Astrocyte (in vitro differentiated cells and primary cell): ENCODE measurements around the gene ABCC10. TPM values are rescaled to one million over a fixed set of nuclear protein-coding genes. Genes with fewer than 3 reads are reported as not detected.

Source experiments
- DNase-seq: peaks from one replicate; pipeline ENCODE4 v3.0.0-alpha.2; 2010; ENCODE audit warnings: low read depth
- FAIRE-seq: peaks from 2 replicates; lab custom pipeline; 2011; peaks lifted over from hg19 to GRCh38; lab: Jason Lieb, UNC
- H2AFZ ChIP-seq: 2 replicates; pipeline ENCODE4 v1.6.0; 2012; ENCODE audit warnings: low read depth, low read length, inconsistent platforms
- H3K27ac ChIP-seq: 2 replicates; pipeline ENCODE4 v1.5.1; 2011; ENCODE audit warnings: low read depth, low read length, inconsistent platforms
- H3K27me3 ChIP-seq: 2 replicates; pipeline ENCODE4 v1.6.0; 2011; ENCODE audit warnings: low read length, inconsistent platforms; ENCODE audit not compliant: insufficient read depth
- H3K36me3 ChIP-seq: 2 replicates; pipeline ENCODE4 v1.5.1; 2011; ENCODE audit warnings: low read length, inconsistent platforms; ENCODE audit not compliant: insufficient read depth
- H3K4me1 ChIP-seq: 2 replicates; pipeline ENCODE4 v1.5.1; 2011; ENCODE audit warnings: low read length, inconsistent platforms; ENCODE audit not compliant: insufficient read depth
- H3K4me2 ChIP-seq: 2 replicates; pipeline ENCODE4 v1.6.0; 2012; ENCODE audit warnings: low read length, inconsistent platforms
- H3K4me3 ChIP-seq: 2 replicates; pipeline ENCODE4 v1.5.1; 2011; ENCODE audit warnings: low read depth, mild to moderate bottlenecking, low read length, inconsistent platforms; ENCODE audit not compliant: insufficient read depth
- H3K79me2 ChIP-seq: 2 replicates; pipeline ENCODE4 v1.6.0; 2012; ENCODE audit warnings: mild to moderate bottlenecking, low read length, inconsistent platforms; ENCODE audit not compliant: insufficient read depth
- H3K9ac ChIP-seq: 2 replicates; pipeline ENCODE4 v1.6.0; 2012; ENCODE audit warnings: mild to moderate bottlenecking, low read length, inconsistent platforms
- H3K9me3 ChIP-seq: 2 replicates; pipeline ENCODE4 v1.5.1; 2012; ENCODE audit warnings: low read depth, mild to moderate bottlenecking, low read length, inconsistent platforms; ENCODE audit not compliant: insufficient read depth
- H4K20me1 ChIP-seq: 2 replicates; pipeline ENCODE4 v1.6.0; 2012; ENCODE audit warnings: low read length, inconsistent platforms; ENCODE audit not compliant: insufficient read depth
- H3K27ac Mint-ChIP-seq: one replicate; pipeline ENCODE4 v1.8.0; 2021; ENCODE audit warnings: mild to moderate bottlenecking, mixed read lengths; ENCODE audit not compliant: unreplicated experiment
- H3K27me3 Mint-ChIP-seq: one replicate; pipeline ENCODE4 v1.8.0; 2021; ENCODE audit warnings: low read depth, mixed read lengths; ENCODE audit not compliant: unreplicated experiment
- H3K36me3 Mint-ChIP-seq: one replicate; pipeline ENCODE4 v1.8.0; 2021; ENCODE audit warnings: low read depth, mixed read lengths; ENCODE audit not compliant: unreplicated experiment
- H3K4me1 Mint-ChIP-seq: one replicate; pipeline ENCODE4 v1.8.0; 2021; ENCODE audit warnings: low read depth, mixed read lengths; ENCODE audit not compliant: unreplicated experiment
- H3K4me3 Mint-ChIP-seq: one replicate; pipeline ENCODE4 v1.8.0; 2021; ENCODE audit warnings: mild to moderate bottlenecking, moderate library complexity, mixed read lengths; ENCODE audit not compliant: unreplicated experiment
- H3K9me3 Mint-ChIP-seq: one replicate; pipeline ENCODE4 v1.8.0; 2021; ENCODE audit warnings: mild to moderate bottlenecking, mixed read lengths; ENCODE audit not compliant: unreplicated experiment
- CTCF ChIP-seq: IDR thresholded peaks from 2 replicates; pipeline ENCODE4 v1.5.1; 2011; ENCODE audit warnings: low read depth, mild to moderate bottlenecking, inconsistent platforms, low read length, moderate library complexity; ENCODE audit not compliant: insufficient read depth
- EZH2 ChIP-seq: IDR thresholded peaks from 2 replicates; pipeline ENCODE4 v1.6.1; 2012; ENCODE audit warnings: mild to moderate bottlenecking, low read length, inconsistent platforms; ENCODE audit not compliant: insufficient read depth
- total RNA-seq: library from RNA; stranded (reverse); gene quantifications from 2 replicates; pipeline ENCODE4 v1.2.1, GENCODE V29; 2021

The ABCC10 gene
- total RNA-seq, 1 donor from 2014 or later = 37.2 TPM

DNA sequence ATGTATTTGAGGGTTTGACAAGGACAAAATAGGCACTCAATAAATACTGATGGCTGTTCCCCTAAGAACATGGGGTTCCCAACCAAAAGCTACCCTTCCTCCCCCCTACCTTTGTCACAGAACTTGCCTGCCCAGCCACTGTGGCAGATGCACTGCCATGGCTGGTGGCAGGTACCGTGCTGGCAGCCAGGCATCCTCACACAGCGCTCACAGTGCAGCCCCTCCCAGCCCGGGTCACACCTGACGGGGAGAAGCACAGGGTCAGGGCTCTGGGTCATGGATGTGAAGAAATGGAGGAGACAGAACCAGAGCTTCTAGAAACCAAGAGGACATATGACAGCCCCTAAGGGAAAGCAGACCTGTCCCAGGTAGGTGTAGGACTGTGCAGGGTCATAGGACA is 25.6 kb downstream of the ABCC10 start:
- Histone ChIP-seq H4K20me1 (peaks cover 12% of the 10 kb centered on the region), H3K9ac (no peak overlapping the region), H3K27ac (no peak overlapping the region), H3K36me3 (peaks cover 2% of the 10 kb centered on the region), H3K9me3 (peaks cover 2% of the 10 kb centered on the region), H2AFZ (no peak overlapping the region), H3K4me1 (no peaks in the 10 kb centered on the region), H3K4me3 (no peak overlapping the region), H3K79me2 (no peaks in the 10 kb centered on the region), H3K27me3 (peaks cover 14% of the 10 kb centered on the region), H3K4me2 (no peak overlapping the region)
- TF ChIP-seq EZH2 = no peak
- no peak for TF ChIP-seq CTCF
- FAIRE-seq = no peak
- H3K27ac Mint-ChIP-seq = no peak overlapping the region
- H3K9me3 Mint-ChIP-seq = no peaks in the 10 kb centered on the region
- H3K4me3 Mint-ChIP-seq = no peak overlapping the region
- no peak for DNase-seq
- peaks cover 10% of the 10 kb centered on the region for H3K36me3 Mint-ChIP-seq
- no peaks in the 10 kb centered on the region for H3K4me1 Mint-ChIP-seq
- peaks cover 24% of the 10 kb centered on the region for H3K27me3 Mint-ChIP-seq

- peaks cover 2% of the 10 kb centered on the region for H3K9me3 ChIP-seq
- Mint-ChIP-seq H3K27me3 (peaks cover 24% of the 10 kb centered on the region), H3K36me3 (peaks cover 7% of the 10 kb centered on the region), H3K4me1 (no peaks in the 10 kb centered on the region), H3K9me3 (no peaks in the 10 kb centered on the region), H3K4me3 (peak overlapping the region; percentile 73), H3K27ac (no peak overlapping the region)
- no peaks in the 10 kb centered on the region for H3K4me1 ChIP-seq
- FAIRE-seq (no peak), DNase-seq (no peak)
- H4K20me1 ChIP-seq = peaks cover 12% of the 10 kb centered on the region
- H3K9ac ChIP-seq = no peak overlapping the region
- no peak overlapping the region for H2AFZ ChIP-seq
- no peak overlapping the region for H3K27ac ChIP-seq
- no peak for TF ChIP-seq CTCF
- no peak for TF ChIP-seq EZH2
- H3K4me2 ChIP-seq = no peak overlapping the region
- H3K36me3 ChIP-seq = peaks cover 2% of the 10 kb centered on the region
- H3K4me3 ChIP-seq = no peak overlapping the region
- peaks cover 14% of the 10 kb centered on the region for H3K27me3 ChIP-seq
- no peaks in the 10 kb centered on the region for H3K79me2 ChIP-seq
Measured at GRCh38 chr6:43453831-43454230, 26.5 kb downstream of the ABCC10 start.

DNA sequence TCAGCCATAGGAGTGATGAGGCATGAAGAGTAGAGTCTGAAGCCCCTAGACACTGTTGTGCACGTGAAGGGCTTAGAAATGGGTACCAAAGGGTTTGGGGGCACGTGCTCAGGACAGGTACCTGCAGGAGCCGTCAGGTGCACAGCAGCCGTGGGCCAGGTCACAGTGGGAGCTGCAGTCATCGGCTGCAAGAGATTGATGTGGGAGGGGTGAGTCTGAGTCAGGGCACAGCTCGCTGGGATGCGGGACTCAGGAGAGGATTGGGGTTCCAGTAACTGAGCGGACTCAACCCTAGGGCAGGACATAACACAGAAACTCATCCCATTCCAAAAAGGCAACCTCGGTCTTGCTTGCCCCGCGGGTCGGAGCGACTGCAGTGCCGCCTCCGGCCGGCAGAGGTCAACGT is 27.0 kb downstream of the ABCC10 start:
- no peak overlapping the region for H3K27ac Mint-ChIP-seq
- no peaks in the 10 kb centered on the region for H3K79me2 ChIP-seq
- no peak overlapping the region for H3K9ac ChIP-seq
- H3K9me3 Mint-ChIP-seq = no peaks in the 10 kb centered on the region
- H3K27me3 Mint-ChIP-seq = peaks cover 24% of the 10 kb centered on the region
- H2AFZ ChIP-seq = peak overlapping the region; percentile 46
- peaks cover 7% of the 10 kb centered on the region for H3K36me3 Mint-ChIP-seq
- H3K4me3 Mint-ChIP-seq = peak overlapping the region; percentile 73
- H3K9me3 ChIP-seq = peaks cover 2% of the 10 kb centered on the region
- H4K20me1 ChIP-seq = peaks cover 12% of the 10 kb centered on the region
- no peaks in the 10 kb centered on the region for H3K4me1 ChIP-seq
- DNase-seq (no peak), FAIRE-seq (no peak)
- TF ChIP-seq CTCF = peak; percentile 79
- no peak for TF ChIP-seq EZH2
- peaks cover 14% of the 10 kb centered on the region for H3K27me3 ChIP-seq
- peaks cover 2% of the 10 kb centered on the region for H3K36me3 ChIP-seq
- H3K27ac ChIP-seq = no peak overlapping the region
- H3K4me3 ChIP-seq = peak overlapping the region; percentile 49
- peak overlapping the region; percentile 87 for H3K4me2 ChIP-seq
- no peaks in the 10 kb centered on the region for H3K4me1 Mint-ChIP-seq
